Measurements from ENCODE around the gene FBXO8. TPM values are rescaled to one million over a fixed set of nuclear protein-coding genes. Genes with fewer than 3 reads are reported as not detected.

Gene FBXO8
- total RNA-seq, 1 experiment from 2014 or later, result 11.7 TPM

GRCh38 chr4:174292473-174292872, 9.0 kb upstream of the FBXO8 start:
- no peak for DNase-seq (ENCODE audit: low spot score)
- CTCF ChIA-PET, result no interaction called here
- no peaks in the 10 kb centered on the region for H3K27me3 ChIP-seq (replicated peaks; ENCODE audit: insufficient read depth, low read depth, low read length, poor library complexity)
- intact Hi-C loops (cut with micrococcal nuclease; ENCODE audit: unreplicated experiment), result no loop called here
- H3K9me3 ChIP-seq (ENCODE audit: low read depth, low read length, poor library complexity, severe bottlenecking), result peaks cover 20% of the 10 kb centered on the region
- BruUV-seq (replicated peaks), result no TSS peak
- POLR2A ChIA-PET (ENCODE audit: low non-redundant PET), result no interaction called here
- H3K4me3 ChIP-seq (ENCODE audit: low read depth, low read length, poor library complexity, severe bottlenecking), result no peak overlapping the region
- TF ChIP-seq CTCF (conservative IDR thresholded peaks at IDR 0.05; ENCODE audit: low read depth, low read length) (no peak), EZH2 (IDR thresholded peaks at IDR 0.05; ENCODE audit: borderline replicate concordance, low read depth, low read length, poor library complexity, severe bottlenecking) (no peak)
- peaks cover 6% of the 10 kb centered on the region for H3K36me3 ChIP-seq (ENCODE audit: insufficient read depth, low read length, poor library complexity, severe bottlenecking)
- H3K27ac ChIP-seq (ENCODE audit: low read depth, low read length, poor library complexity, severe bottlenecking), result no peak overlapping the region
- no peaks in the 10 kb centered on the region for H3K4me1 ChIP-seq (ENCODE audit: insufficient read depth, low read length, poor library complexity, severe bottlenecking)

GRCh38 chr4:174286870-174287269, 3.4 kb upstream of the FBXO8 start:
- CTCF ChIA-PET, result no interaction called here
- Histone ChIP-seq H3K9me3 (ENCODE audit: low read depth, low read length, poor library complexity, severe bottlenecking) (peaks cover under 1% of the 10 kb centered on the region), H3K27ac (ENCODE audit: low read depth, low read length, poor library complexity, severe bottlenecking) (no peak overlapping the region), H3K4me3 (ENCODE audit: low read depth, low read length, poor library complexity, severe bottlenecking) (no peak overlapping the region), H3K36me3 (ENCODE audit: insufficient read depth, low read length, poor library complexity, severe bottlenecking) (peaks cover 2% of the 10 kb centered on the region), H3K27me3 (replicated peaks; ENCODE audit: insufficient read depth, low read depth, low read length, poor library complexity) (no peaks in the 10 kb centered on the region), H3K4me1 (ENCODE audit: insufficient read depth, low read length, poor library complexity, severe bottlenecking) (peaks cover 15% of the 10 kb centered on the region)
- intact Hi-C loops (cut with micrococcal nuclease; ENCODE audit: unreplicated experiment), result no loop called here
- POLR2A ChIA-PET (ENCODE audit: low non-redundant PET), result no interaction called here
- DNase-seq (ENCODE audit: low spot score), result no peak
- no peak for TF ChIP-seq EZH2 (IDR thresholded peaks at IDR 0.05; ENCODE audit: borderline replicate concordance, low read depth, low read length, poor library complexity, severe bottlenecking)
- BruUV-seq (replicated peaks), result no TSS peak

- Histone ChIP-seq H3K4me3 (ENCODE audit: low read depth, low read length, poor library complexity, severe bottlenecking) (peak overlapping the region; percentile 63), H3K36me3 (ENCODE audit: insufficient read depth, low read length, poor library complexity, severe bottlenecking) (no peaks in the 10 kb centered on the region), H3K9me3 (ENCODE audit: low read depth, low read length, poor library complexity, severe bottlenecking) (peaks cover 5% of the 10 kb centered on the region), H3K27ac (ENCODE audit: low read depth, low read length, poor library complexity, severe bottlenecking) (peak overlapping the region; percentile 99), H3K4me1 (ENCODE audit: insufficient read depth, low read length, poor library complexity, severe bottlenecking) (peaks cover 15% of the 10 kb centered on the region), H3K27me3 (replicated peaks; ENCODE audit: insufficient read depth, low read depth, low read length, poor library complexity) (no peaks in the 10 kb centered on the region)
- DNase-seq (ENCODE audit: low spot score), result no peak
- CTCF ChIA-PET, result no interaction called here
- intact Hi-C loops (cut with micrococcal nuclease; ENCODE audit: unreplicated experiment), result no loop called here
- no peak for TF ChIP-seq CTCF (conservative IDR thresholded peaks at IDR 0.05; ENCODE audit: low read depth, low read length)
- TF ChIP-seq EZH2 (IDR thresholded peaks at IDR 0.05; ENCODE audit: borderline replicate concordance, low read depth, low read length, poor library complexity, severe bottlenecking), result no peak
- BruUV-seq (replicated peaks), result no TSS peak
- POLR2A ChIA-PET (ENCODE audit: low non-redundant PET), result no interaction called here
Observed at GRCh38 chr4:174284487-174284886, 1.0 kb upstream of the FBXO8 start.

GRCh38 chr4:174282836-174283506, 496 bp downstream of the FBXO8 start:
- Histone ChIP-seq H3K4me1 (ENCODE audit: insufficient read depth, low read length, poor library complexity, severe bottlenecking) (peaks cover 15% of the 10 kb centered on the region), H3K9me3 (ENCODE audit: low read depth, low read length, poor library complexity, severe bottlenecking) (peaks cover 10% of the 10 kb centered on the region), H3K27ac (ENCODE audit: low read depth, low read length, poor library complexity, severe bottlenecking) (peak overlapping the region; percentile 99), H3K27me3 (replicated peaks; ENCODE audit: insufficient read depth, low read depth, low read length, poor library complexity) (no peaks in the 10 kb centered on the region), H3K4me3 (ENCODE audit: low read depth, low read length, poor library complexity, severe bottlenecking) (peak overlapping the region; percentile 63), H3K36me3 (ENCODE audit: insufficient read depth, low read length, poor library complexity, severe bottlenecking) (no peaks in the 10 kb centered on the region)
- ChIA-PET CTCF (no interaction called here), POLR2A (ENCODE audit: low non-redundant PET) (no interaction called here)
- BruUV-seq (replicated peaks), result TSS peak; percentile 65
- TF ChIP-seq EZH2 (IDR thresholded peaks at IDR 0.05; ENCODE audit: borderline replicate concordance, low read depth, low read length, poor library complexity, severe bottlenecking) (no peak), CTCF (conservative IDR thresholded peaks at IDR 0.05; ENCODE audit: low read depth, low read length) (no peak)
- intact Hi-C loops (cut with micrococcal nuclease; ENCODE audit: unreplicated experiment), result no loop called here
- peak; percentile 95 for DNase-seq (ENCODE audit: low spot score)
